Measurements from ENCODE around the gene PROX2.

DNA sequence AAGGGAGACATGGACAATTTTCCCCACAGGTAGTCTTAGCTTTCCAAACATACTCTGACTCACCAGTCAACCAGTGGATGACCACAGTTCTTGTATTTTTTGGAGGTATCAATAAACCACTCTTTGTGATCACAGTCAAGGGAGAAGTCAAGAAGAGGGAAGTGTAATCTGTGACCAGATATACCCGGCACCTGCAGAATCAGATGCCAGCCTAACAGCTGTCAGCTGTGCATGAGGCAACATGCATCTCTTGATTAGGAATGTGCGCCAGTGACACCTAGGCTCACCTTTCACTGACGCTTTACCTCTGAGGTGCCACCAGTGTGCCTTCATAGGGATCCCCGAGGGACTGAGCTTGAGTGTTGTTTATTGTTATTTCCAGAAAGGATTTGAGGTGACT, 20.0 kb downstream of the PROX2 start:
- TF ChIP-seq, protein P1, sequence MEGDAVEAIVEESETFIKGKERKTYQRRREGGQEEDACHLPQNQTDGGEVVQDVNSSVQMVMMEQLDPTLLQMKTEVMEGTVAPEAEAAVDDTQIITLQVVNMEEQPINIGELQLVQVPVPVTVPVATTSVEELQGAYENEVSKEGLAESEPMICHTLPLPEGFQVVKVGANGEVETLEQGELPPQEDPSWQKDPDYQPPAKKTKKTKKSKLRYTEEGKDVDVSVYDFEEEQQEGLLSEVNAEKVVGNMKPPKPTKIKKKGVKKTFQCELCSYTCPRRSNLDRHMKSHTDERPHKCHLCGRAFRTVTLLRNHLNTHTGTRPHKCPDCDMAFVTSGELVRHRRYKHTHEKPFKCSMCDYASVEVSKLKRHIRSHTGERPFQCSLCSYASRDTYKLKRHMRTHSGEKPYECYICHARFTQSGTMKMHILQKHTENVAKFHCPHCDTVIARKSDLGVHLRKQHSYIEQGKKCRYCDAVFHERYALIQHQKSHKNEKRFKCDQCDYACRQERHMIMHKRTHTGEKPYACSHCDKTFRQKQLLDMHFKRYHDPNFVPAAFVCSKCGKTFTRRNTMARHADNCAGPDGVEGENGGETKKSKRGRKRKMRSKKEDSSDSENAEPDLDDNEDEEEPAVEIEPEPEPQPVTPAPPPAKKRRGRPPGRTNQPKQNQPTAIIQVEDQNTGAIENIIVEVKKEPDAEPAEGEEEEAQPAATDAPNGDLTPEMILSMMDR (optimal IDR thresholded peaks at IDR 0.05 in 1 of 3, IDR thresholded peaks at IDR 0.05 in 1 of 3, conservative IDR thresholded peaks at IDR 0.05 in 1 of 3; ENCODE audit: extremely low read depth in 1 of 3, insufficient read depth in 2 of 3, low read length in 3 of 3), result no peak
- TF ChIP-seq EZH2 (IDR thresholded peaks at IDR 0.05; ENCODE audit: low read length), result no peak
